HCT116 (cell line): ENCODE measurements around the gene ANKRD44.

ENCODE experiments used
- EZH2phosphoT487 ChIP-seq: fragments of 200-600 bp; IDR thresholded peaks from 2 replicates; pipeline ENCODE4 v1.6.1; 2018; ENCODE audit warnings: antibody characterized with exemption, borderline replicate concordance
- POLR2A ChIP-seq: IDR thresholded peaks from 2 replicates; pipeline ENCODE4 v1.7.0; 2011; ENCODE audit warnings: borderline replicate concordance; ENCODE audit not compliant: insufficient read depth, insufficient read length; ENCODE audit errors: extremely low read depth
- RAD21 ChIP-seq: IDR thresholded peaks from 2 replicates; pipeline ENCODE4 v1.6.1; 2012; ENCODE audit warnings: low read depth, mild to moderate bottlenecking
- SP1 ChIP-seq: IDR thresholded peaks from 2 replicates; pipeline ENCODE4 v1.6.1; 2012; ENCODE audit warnings: low read depth
- TF ChIP-seq, protein P1 (sequence below), 3 experiments: fragments of 200-600 bp in 1 of 3; sonication (generic) in 1 of 3; IDR thresholded peaks in 2 of 3; conservative IDR thresholded peaks in 1 of 3; 2 replicates each; pipeline ENCODE4 v1.5.1; 2012 to 2017; ENCODE audit warnings: low read depth in 2 of 3, low read length in 2 of 3, antibody characterized with exemption in 1 of 3, borderline replicate concordance in 1 of 3, control low read depth in 1 of 3, mild to moderate bottlenecking in 1 of 3, mixed read lengths in 1 of 3, mixed run types in 1 of 3, moderate library complexity in 1 of 3; ENCODE audit not compliant: insufficient read depth in 1 of 3
- TF ChIP-seq, protein P2 (sequence below): IDR thresholded peaks from 2 replicates; pipeline ENCODE4 v1.6.1; 2012

DNA sequence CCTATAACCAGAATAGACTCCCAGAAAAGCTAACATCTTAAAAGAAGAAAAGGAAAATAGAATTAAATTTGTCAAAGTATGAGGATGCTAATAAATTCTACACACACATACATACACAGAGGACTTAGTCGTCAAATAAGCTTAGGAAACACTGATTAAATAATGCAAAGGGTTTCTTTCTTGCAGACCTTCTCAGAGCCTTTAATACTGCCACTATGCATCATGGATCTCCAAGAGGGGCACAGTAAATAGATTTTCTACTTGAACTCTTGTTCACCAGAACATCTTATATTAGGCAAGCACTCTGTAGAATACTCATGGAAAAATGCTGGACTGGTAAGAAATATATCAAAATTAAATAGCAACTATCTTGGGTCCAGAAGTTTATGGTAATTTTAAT is 69.4 kb downstream of the ANKRD44 start:
- TF ChIP-seq, protein P1, sequence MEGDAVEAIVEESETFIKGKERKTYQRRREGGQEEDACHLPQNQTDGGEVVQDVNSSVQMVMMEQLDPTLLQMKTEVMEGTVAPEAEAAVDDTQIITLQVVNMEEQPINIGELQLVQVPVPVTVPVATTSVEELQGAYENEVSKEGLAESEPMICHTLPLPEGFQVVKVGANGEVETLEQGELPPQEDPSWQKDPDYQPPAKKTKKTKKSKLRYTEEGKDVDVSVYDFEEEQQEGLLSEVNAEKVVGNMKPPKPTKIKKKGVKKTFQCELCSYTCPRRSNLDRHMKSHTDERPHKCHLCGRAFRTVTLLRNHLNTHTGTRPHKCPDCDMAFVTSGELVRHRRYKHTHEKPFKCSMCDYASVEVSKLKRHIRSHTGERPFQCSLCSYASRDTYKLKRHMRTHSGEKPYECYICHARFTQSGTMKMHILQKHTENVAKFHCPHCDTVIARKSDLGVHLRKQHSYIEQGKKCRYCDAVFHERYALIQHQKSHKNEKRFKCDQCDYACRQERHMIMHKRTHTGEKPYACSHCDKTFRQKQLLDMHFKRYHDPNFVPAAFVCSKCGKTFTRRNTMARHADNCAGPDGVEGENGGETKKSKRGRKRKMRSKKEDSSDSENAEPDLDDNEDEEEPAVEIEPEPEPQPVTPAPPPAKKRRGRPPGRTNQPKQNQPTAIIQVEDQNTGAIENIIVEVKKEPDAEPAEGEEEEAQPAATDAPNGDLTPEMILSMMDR (IDR thresholded peaks at IDR 0.05 in 2 of 3, conservative IDR thresholded peaks at IDR 0.05 in 1 of 3; ENCODE audit: borderline replicate concordance in 1 of 3, insufficient read depth in 1 of 3, low read depth in 2 of 3, low read length in 2 of 3), result no peak
- no peak for TF ChIP-seq EZH2phosphoT487
- TF ChIP-seq POLR2A, result no peak
- no peak for TF ChIP-seq SP1
- no peak for TF ChIP-seq RAD21
- TF ChIP-seq, protein P2, sequence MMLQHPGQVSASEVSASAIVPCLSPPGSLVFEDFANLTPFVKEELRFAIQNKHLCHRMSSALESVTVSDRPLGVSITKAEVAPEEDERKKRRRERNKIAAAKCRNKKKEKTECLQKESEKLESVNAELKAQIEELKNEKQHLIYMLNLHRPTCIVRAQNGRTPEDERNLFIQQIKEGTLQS, result no peak
